Cardiac septum (tissue), 1 donor: ENCODE results near the gene CTRL. TPM values are rescaled to one million over a fixed set of nuclear protein-coding genes. Genes with fewer than 3 reads are reported as not detected.

Source experiments
- DNase-seq: peaks from one replicate; pipeline ENCODE4 v3.0.0-alpha.2; 2020; ENCODE audit warnings: low spot score
- intact Hi-C: fragments of 100-400 bp; cut with DNase I; formaldehyde crosslinking; loops from one replicate; pipeline ENCODE4 v1.14.0; 2022
- total RNA-seq: library from RNA; stranded (reverse); fragmentation: NEBNext Ultra II Directional; extraction: Animal tissue kit (Norgen Biotek cat#: 25700); gene quantifications from one replicate; pipeline ENCODE4 v1.2.1, GENCODE V29; 2021
- donor health status: DM: no; HTN: no; CAD: no.

CTRL gene
- total RNA-seq, 1 donor from 2014 or later = not detected

- DNase-seq = no peak
Measured at GRCh38 chr16:67879936-67880335, 51.7 kb downstream of the CTRL start.

More at GRCh38 chr16:67879936-67880335, 51.7 kb downstream of the CTRL start:
- intact Hi-C loops = loop anchor here (10.0 kb wide), 1 partner anchor 355 kb away; the partner anchor contains the start of gene ESRP2

Other genes with a start within 250 kb of the CTRL start
- gene GFOD2, start 212.5 kb downstream of the CTRL start, total RNA-seq = 10.7 TPM
- 16.4 TPM for gene RANBP10, start 125.3 kb downstream of the CTRL start, total RNA-seq
- gene TSNAXIP1, start 125.0 kb downstream of the CTRL start, total RNA-seq = 0.51 TPM
- gene THAP11, start 89.5 kb downstream of the CTRL start, total RNA-seq = 23.0 TPM
- gene NUTF2, start 84.9 kb downstream of the CTRL start, total RNA-seq = 87.1 TPM
- 27.9 TPM for gene CENPT, start 84.2 kb downstream of the CTRL start, total RNA-seq
- gene EDC4, start 58.8 kb downstream of the CTRL start, total RNA-seq = 43.8 TPM
- gene NRN1L, start 47.0 kb downstream of the CTRL start, total RNA-seq = 2.1 TPM
- 22.6 TPM for gene PSKH1, start 38.6 kb downstream of the CTRL start, total RNA-seq
- gene PSMB10, start 5.0 kb upstream of the CTRL start, total RNA-seq = 66.1 TPM
- 29.8 TPM for gene LCAT, start 12.3 kb upstream of the CTRL start, total RNA-seq
- 121 TPM for gene SLC12A4, start 36.8 kb upstream of the CTRL start, total RNA-seq
- gene DPEP3, start 48.6 kb upstream of the CTRL start, total RNA-seq = not detected
- gene DPEP2, start 67.6 kb upstream of the CTRL start, total RNA-seq = 0.78 TPM
- not detected for gene DPEP2NB, start 84.0 kb upstream of the CTRL start, total RNA-seq
- gene DDX28, start 91.4 kb upstream of the CTRL start, total RNA-seq = 8.6 TPM
- gene DUS2, start 91.4 kb upstream of the CTRL start, total RNA-seq = 6.4 TPM
- gene NFATC3, start 153.5 kb upstream of the CTRL start, total RNA-seq = 22.9 TPM